HG02588 (cell line): ENCODE measurements around the gene KRT14.
"Not testable (repeated sequence)": the region's sequence is repeated elsewhere in the genome, so short reads cannot be mapped to it uniquely, and the experiment has no call there.

ENCODE experiments used
- ATAC-seq: cut with Tn5 transposase; IDR thresholded peaks from one replicate; pipeline ENCODE4 v1.9.1; 2021; ENCODE audit warnings: mild to moderate bottlenecking, moderate library complexity; ENCODE audit not compliant: unreplicated experiment

Gene KRT14

GRCh38 chr17:41580244-41580575 is 6.5 kb downstream of the KRT14 start:
- ATAC-seq: no peak

DNA sequence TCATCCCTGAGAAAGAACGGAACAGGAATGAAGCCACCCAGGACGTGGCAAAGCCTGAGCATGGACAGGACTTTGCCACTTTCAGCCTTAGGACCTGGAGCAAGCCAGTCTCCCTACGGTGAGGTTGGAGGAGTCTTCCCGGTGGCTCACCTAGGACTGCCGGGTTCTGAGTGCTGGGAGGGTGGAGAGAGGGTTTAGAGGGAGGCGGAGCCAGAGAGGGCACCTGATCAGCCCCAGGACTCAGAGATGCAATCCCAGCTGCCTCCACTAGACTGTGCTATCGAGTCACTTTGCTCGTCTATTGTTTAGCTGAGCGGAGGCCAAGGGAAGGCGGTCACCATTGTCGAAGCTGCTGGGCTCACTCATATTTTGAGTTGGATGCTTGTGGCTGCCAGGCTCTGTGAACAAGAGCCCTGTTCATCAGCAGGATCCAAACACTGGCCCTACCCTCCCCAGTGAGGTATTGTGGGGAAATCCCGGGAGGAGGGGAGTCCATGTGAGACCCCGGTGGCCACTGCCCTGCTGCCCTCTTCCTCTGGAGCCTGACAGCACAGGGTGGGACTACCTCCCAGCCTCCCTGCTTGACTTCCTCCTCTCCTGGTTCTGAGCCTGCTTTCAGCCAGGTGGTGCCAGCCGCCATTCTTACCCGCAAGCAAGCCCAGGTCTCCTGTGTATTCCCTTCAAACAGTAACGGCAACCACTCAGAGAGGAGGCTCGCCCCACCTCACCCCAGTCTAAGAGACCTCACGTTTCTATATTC is 7.0 kb downstream of the KRT14 start:
- ATAC-seq: no peak

- ATAC-seq: no peak
Observed at GRCh38 chr17:41578971-41579370, 7.7 kb downstream of the KRT14 start.

GRCh38 chr17:41578538-41578937 is 8.2 kb downstream of the KRT14 start:
- no peak for ATAC-seq

- ATAC-seq: not testable (repeated sequence)
Observed at GRCh38 chr17:41576740-41577139, 10.0 kb downstream of the KRT14 start.

DNA sequence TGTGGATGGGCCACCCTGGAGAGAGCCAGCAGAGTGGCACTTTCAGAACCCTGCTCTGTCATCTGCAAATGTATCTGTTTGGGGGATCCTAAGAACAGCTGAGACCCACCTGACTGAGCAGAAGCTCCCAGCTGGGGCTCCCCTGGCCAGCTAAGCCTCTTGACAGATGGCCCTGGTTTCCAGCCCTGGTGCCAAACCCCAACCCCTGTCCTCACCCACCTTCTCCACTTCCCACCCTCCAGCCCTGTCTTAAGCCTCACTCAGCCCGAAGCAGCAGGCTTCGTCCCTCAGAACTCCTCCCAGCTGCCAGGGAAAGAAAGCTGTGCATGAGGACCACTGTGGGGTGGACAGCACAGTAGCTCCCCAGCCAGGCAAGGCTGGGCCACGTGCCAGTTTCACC is 11.4 kb downstream of the KRT14 start:
- no peak for ATAC-seq

DNA sequence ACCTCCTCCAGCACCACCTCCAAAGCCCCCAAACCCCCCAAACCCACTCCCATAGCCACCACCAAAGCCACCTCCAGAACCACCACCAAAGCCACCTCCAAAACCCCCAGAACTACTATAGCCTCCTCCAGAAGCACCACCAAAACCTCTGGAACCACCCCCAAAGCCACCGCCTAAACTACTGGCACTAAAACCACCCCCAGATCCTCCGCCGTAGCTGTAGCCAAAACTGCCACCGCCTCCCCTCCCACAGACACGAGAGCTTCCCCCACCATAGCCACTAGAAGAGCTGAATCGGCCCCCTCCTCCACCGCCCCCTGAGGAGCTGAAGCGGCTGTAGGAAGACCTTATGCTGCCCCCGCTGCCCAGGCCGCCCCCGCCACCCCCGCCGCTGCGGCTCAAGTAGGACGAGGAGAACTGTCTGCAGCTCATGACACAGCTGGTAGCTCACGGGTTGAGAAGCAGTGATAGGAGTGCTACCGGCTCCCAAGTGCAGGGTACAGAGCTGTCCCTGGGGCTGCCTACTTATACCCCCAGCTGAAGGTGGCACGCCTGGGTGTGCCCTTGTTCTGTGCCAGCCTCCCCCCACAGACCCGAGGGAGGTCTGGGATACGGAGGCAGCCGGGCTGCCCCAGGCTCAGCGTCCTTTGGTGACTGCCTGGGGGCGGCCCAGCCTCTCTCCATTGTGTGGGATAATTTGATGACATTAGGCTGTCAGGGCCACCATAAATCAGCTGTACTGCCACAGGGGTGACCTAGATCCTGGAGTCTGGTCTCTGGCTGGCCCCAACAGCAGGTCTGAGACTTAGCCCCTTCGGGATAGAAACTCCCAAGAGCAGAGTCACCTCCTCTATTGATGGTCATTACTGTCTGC is 14.9 kb downstream of the KRT14 start, which contains the start of gene KRT9:
KRT9 (minus strand) TSS at position 499 of the 874 bp plus-strand sequence; CDS start at position 432, 67 bp downstream.
- no peak for ATAC-seq

GRCh38 chr17:41567317-41567716 is 19.4 kb downstream of the KRT14 start:
- no peak for ATAC-seq

DNA sequence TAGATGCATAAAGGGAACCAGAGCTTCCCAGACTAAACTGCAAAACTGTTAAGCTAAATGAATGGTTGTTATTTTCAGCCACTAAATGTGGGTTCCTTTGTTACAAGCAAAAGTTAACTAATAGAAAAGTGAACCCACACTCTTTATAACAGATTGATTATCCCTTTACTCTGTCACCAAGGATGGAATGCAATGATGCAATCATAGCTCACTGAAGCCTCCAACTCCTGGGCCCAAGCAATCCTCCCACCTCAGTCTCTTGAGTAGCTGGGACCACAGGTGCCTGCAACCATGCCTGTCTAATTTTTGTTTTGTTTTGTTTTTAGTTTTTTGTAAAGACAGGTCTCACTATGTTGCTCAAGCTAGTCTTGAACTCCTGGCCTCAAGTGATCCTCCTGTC is 21.4 kb downstream of the KRT14 start:
- ATAC-seq: no peak

DNA sequence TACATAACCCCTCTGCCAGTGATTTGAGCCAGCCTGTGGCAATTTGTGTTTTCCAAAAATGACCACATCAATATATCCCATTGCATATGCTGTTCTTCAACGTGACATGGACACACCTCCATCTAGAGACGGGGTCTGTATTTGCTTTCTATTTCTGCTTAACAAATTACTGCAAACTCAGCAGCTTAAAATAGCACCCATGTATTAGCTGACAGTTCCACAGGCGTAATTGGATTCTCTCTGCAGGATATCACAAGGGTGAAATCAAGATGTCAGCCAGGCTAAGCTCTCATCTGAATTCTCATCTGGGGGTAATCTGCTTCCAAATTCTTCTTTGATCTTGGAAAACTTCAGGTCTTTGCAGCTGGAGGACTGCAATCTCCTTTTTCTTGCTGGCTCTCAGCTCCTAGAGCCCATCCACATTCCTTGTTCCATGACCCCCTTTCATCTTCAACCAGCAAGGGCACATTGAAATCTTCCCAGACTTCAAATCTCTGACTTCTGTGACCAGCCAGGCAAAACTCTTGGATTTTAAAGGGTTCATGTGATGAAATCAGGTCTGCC is 23.0 kb downstream of the KRT14 start:
- no peak for ATAC-seq

- no peak for ATAC-seq
Observed at GRCh38 chr17:41561554-41561953, 25.1 kb downstream of the KRT14 start.

DNA sequence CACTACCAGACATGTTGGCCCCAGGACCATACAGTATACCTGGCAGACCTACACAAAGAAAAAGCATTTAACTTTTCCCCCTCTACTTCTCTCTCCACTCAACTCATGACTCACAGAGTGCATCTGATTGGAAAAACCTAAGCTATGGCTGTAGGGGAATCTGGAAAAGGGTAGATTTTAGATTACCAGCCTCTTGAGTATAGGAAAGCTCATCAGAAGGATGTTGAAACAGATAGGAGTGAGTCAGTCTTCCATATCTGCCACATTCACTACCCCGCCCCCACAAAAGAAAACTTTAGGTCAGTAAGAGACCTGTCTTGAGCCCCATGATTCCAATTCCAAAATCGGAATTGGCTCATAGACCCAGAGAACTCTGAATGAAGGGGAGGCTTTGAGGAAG is 27.1 kb downstream of the KRT14 start:
- ATAC-seq: no peak

GRCh38 chr17:41556931-41557330 is 29.8 kb downstream of the KRT14 start:
- ATAC-seq: no peak

- no peak for ATAC-seq
Observed at GRCh38 chr17:41556306-41556705, 30.4 kb downstream of the KRT14 start.

GRCh38 chr17:41555105-41555887 is 31.4 kb downstream of the KRT14 start:
- ATAC-seq: no peak

DNA sequence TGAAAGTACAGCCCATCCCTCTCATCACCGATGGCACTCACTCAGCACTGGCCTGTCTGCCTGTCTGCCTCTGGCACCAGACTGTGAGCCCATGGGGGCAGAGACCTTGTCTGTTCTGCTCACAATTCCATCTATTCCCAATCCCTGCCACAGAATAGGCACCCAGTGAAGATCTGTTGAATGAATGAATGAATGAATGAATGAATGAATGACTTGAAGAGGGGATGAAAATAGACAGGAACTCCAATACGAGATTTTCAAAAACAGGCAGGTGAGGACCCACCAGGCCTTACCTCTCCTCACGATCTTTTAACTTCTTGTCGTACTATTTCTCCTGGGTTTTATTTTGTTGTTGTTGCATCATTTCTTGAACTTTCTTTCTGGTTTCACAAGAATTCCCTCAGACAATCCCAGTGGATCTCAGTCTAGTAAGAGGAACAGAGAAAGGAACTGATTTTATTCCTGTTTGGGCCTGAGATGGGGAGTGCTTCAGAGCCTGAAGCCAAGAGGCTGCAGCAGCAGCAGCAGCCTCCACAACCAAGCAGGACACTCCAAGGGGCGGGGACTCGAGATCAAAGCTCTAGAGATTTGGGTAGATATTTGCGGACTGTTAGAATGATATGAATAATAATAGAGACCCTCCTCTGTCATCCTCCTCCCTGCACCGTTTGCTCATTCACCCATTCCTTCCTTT is 32.6 kb downstream of the KRT14 start:
- no peak for ATAC-seq

DNA sequence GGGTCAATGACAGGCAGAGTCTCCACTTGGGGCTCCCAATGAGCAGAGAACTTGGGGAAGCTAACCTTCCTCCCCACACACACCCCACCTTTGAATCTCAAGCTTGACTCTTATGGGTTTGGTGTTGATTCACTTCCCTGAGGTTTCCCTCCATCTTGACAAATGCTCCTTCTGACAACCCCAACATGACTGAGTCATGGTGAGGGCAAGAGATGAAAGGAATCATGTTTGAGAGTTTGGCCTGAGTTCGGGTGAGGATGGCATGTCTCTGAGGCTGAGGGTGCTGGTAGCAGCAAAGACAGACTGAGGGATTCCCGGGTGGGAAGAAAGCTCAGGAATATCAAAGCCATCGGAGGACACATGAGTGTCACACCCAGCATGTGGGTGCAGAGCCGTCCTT is 33.5 kb downstream of the KRT14 start:
- ATAC-seq: no peak

DNA sequence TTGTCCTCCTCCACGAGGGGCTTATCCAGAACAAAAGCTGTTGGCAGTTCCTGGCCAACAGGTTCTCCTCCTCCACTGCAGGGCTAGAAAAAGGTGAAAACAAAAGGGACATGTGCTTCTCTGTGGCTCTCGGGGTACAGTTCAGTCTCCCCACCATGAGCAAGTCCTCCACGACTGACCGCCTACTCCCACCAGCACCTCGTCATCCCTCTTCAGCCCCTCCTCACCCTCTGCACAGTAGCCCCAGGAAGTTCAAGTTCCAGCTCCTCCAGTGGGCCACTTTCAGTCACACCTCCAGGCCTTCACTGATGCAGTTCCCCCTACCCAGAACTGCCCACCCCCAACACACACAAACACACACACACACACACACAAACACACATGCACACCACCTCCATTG is 34.2 kb downstream of the KRT14 start:
- ATAC-seq: no peak

GRCh38 chr17:41551365-41551764 is 35.3 kb downstream of the KRT14 start:
- ATAC-seq: no peak

- ATAC-seq: no peak
Observed at GRCh38 chr17:41549596-41550039, 37.1 kb downstream of the KRT14 start.
